CD4-positive, alpha-beta T cell treated with Interleukin-21 for 1 hour (primary cell): ENCODE measurements around the gene LRP1-AS.

ENCODE experiments used
- DNase-seq: peaks from one replicate; pipeline ENCODE4 v3.0.0-alpha.2; 2020

LRP1-AS gene

DNA sequence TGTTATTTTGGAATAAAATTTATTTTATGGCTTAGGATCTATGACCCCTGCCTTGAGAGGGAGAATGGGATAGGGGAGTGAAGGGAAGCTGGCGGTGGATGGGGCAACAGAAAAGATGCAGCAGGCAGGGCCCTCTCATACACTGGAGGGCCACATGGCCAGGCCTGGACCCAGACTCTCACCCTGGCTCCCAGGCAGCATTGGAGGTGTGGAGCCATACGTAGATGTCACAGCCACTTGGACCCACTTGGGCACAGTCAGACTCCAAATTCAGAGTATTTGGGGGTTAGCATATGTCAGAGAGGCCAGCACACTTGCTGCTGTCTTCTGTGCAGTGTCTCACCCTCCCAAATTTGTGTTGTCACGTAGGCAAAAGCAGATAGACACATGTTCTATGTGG is 52.0 kb downstream of the LRP1-AS start:
- no peak for DNase-seq
